HG03039 (cell line): Measurements from ENCODE around the gene ILKAP.

Experiments used
- ATAC-seq: cut with Tn5 transposase; IDR thresholded peaks from one replicate; pipeline ENCODE4 v1.9.1; 2021; ENCODE audit warnings: mild to moderate bottlenecking, moderate library complexity; ENCODE audit not compliant: unreplicated experiment

Gene ILKAP

DNA sequence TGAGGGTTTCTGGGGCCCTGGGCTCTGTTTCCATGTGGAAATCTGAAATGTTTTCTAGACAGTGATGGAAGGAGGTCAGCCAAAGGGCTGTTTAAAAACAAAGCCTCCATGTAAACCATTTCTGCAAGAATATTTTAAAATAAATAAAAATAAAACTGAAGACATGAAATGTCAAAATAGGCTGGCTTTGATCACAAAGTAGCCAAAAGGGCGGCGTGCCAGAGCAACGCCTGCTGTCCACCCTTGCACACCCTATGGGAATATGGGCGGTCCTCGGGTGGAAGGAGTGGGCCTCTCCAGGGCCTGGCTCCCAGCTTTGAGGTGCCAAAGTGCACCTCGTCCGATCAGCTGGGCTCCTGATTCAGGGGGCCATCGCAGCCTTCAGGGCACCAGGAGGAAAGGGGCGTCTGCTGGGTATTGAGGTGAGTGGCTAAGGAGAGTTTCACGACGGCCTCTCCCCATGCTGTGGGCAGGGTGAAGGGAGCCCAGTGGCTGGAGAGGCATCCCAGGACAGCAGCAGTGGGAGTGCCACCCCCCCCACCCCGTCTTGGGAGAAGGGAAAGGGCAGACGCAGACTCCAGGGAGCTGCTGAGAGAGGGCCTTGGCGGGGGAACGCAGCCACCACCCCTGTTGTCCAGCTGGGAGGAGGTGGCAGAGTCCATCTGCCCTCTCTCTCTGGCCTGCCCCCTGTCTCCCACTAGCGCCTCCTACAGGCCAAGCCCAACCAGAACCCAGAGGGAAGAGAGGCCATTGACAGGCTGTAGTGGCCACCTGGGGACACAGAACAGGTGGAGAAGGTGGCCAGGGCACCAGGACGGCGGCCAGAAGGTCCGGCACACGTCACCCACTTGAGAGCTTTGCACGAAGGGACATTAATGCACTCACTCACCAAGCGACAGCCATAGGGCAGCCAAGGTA lies 50.5 kb downstream of the ILKAP start:
- ATAC-seq, result no peak

DNA sequence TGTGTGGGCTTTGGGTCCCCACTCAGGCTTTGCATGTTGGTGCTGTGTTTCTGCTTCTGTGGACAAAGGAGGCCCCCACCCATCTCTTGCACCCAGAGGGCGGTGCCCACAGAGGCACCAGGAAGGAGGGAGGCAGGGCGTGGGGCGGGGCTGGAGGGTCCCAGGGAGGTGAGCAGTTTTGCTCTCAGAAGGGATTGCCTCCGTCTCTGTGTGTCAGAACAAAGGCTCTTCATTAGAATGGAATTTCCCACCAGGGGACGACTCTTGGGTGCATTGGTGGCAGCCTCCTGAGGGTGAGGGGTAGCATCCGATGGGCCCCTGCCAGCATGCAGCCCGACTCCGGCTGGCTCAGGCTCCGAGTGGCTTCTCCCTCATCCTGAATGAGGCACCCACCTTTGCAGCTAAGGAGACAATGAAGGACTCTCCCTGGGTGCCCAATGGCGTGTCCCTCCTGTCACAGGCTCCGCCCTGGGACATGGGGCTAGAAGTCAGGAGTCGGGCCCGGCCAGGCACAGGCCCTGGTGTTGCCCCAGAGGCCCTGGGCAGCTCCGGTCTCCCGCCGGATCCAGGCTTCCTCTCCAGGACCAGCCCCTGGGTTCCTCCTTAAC lies 51.8 kb downstream of the ILKAP start:
- no peak for ATAC-seq

DNA sequence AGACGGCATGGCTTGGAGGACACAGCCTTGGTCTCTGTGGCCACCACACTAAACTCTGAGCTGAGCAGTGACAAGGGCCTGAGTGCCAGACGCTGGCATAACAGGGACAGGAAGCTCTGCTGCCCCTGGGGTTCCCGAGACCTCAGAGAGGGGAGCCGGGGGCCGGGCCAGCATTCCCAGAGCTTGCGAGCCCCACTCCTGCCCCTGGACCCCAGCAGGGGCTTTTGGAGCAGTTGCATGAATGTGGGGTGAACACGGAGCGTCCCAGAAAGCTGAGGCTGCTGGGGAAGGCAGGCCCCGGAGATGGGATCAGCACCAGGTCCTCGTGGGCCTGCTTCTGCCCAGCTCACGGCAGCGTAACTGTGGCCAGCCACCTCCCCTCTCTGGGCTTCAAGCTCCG lies 52.3 kb downstream of the ILKAP start:
- ATAC-seq, result no peak

DNA sequence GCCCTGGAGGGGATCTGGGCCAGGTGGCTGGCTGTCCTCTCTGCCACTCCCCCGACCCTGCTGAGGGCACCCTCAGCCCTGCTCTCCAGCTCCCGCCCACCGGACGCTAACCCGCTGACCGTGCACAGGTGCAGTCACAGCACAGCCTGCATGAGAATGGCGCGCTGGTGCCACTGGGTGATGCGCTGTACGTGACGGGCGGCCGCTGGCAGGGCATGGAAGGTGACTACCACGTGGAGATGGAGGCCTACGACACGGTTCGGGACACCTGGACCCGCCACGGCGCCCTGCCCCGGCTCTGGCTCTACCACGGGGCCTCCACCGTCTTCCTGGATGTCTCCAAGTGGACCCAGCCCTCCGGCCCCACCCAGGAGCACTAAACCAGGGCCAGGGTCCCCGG lies 52.8 kb downstream of the ILKAP start:
- ATAC-seq, result no peak

DNA sequence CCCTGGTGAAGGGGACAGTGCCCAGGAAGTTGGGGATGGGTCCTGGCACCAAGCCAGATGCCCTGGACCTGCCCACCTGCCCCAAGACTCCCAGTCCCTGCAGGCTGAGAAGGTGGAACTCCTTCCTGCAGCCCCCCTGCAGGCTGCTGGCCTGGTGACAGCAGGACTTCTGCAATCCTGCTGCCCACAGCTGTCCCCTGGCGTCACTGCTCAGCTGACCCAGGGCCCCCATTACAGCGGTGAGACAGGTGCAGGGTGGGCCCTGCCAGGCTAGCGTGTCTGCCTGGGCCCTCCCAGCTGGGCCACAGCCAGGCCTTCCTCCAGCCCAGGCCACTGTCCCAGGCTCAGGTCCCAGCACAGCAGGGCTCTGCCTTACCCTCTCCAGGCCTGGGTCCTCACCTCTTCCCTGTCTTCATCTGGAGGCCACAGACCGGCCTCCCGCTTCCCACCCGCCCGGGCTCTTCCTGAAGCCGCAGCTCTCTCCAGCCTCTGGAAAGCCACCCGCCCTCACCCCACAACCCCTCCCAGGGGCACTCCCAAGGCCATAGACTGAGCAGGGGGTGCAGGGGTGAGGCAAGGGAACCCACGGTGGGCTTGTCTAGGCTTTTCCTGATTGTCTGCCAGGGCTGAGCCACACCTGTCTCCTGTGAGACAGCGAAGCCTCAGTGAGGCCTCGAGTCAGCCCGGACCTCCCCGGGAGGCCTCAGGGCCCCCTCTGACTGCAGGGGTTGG lies 53.5 kb downstream of the ILKAP start:
- no peak for ATAC-seq

DNA sequence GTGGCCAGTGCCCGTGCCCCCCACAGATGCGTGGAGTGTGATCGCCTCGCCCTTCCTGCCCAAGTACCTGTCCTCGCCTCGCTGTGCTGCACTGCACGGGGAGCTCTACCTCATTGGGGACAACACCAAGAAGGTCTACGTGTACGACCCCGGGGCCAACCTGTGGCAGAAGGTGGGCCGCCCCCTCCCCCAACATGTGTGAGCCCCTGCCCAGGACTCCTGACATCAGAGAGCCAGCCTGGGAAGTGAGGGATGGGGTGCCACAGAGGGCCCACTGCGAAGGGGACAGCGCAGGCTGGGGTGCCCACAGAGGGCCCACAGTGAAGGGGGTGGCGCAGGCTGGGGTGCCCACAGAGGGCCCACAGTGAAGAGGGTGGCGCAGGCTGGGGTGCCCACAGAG lies 54.5 kb downstream of the ILKAP start:
- ATAC-seq, result no peak

DNA sequence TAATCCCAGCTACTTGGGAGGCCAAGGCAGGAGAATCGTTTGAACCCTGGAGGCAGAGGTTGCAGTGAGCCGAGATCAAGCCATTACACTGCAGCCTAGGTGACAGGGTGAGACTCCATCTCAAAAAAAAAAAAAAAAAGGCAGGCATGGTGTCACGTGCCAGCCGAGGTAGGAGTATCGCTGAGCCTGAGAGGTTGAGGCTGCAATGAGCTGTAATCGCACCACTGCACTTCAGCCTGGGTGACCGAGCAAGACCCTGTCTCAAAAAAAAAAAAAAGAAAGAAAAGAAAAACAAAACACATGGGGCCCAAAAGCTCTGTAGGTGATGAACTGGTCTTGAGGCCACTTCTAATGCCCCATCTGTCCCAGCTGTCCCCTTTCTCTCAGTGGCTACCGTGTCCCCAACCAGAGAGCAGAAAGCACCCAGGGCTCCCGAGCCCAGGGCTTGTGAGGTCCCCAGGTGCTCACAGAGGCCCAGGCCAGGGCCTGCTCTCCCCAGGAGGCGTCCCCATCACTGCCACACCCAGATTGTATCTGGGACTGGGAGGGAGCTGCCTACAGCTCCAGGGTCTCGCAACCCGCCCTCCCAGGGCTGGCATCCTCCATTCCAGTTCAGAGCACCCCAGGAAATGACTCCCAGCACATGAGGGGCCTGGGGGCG lies 56.5 kb downstream of the ILKAP start:
- no peak for ATAC-seq

DNA sequence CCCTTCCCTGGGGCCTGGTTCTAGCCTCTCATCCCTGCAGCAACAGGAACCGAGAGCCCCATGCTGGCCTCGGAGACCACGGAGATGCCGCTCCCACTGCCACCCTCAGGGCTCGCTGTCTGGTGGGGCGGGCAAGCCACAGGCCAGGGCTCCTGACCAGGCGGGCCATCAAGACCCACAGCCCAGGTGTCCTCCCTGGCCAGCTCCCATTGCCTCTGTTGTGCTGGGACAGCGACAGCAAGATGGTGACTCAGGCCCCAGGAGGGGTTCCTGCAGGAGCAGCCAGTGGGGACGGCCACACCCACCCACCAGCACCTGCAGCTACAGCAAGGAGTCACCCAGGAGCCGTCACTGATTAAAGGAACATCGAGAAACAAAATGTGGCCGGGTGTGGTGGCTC lies 57.6 kb downstream of the ILKAP start:
- no peak for ATAC-seq

- no peak for ATAC-seq
Measured at GRCh38 chr2:238145046-238145445, 58.4 kb downstream of the ILKAP start.

DNA sequence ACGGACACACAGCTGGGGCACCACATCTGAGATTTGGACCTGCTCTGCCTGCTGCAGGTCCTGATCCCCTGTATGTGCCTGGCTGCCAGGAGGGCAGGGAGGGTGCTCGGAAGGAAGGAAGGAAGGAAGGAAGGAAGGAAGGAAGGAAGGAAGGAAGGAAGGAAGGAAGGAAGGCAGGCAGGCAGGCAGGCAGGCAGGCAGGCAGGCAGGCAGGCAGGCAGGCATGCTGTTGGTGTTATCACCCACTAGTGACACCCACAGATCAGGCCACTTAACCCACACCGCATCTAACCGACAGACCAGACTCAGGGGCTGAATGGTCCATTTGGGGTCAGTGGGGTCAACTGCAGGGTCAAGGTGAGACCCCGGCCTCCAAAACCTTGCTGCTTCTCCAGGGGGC lies 59.2 kb downstream of the ILKAP start:
- no peak for ATAC-seq

DNA sequence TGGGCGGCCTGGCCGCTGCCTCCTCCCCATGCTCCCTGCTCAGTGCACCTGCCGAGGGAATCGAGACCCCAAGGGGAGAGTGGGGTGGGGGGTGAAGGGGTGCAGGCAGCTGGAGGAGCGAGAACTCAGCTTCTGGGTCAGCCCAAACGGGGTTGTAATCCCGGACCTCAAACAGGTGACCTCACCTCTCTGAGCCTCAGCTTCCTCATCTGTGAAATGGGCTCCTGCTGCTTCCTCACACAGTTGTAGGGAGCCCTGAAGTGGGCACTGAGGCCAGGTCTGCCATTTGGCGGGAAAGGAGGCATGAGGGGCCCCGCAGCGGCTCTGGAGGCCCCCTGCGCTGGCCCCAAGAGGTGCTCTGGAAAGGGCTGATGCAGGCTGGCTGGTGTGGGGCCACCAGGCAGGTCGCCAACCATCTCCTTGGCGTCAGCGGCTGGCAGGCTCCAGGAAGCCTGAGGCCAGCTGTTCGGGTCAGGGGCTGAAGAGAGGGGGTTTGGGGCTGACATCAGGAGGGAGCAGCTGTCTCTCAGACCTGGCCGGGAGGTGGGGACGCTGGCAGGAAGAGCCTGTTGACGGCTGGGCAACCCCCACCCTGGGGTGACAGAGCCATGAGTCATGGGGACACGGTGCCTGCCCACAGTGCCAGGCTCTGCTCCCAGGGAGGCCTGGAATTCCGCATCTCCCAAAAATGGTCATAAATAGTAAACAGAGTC lies 60.1 kb downstream of the ILKAP start:
- ATAC-seq, result no peak

DNA sequence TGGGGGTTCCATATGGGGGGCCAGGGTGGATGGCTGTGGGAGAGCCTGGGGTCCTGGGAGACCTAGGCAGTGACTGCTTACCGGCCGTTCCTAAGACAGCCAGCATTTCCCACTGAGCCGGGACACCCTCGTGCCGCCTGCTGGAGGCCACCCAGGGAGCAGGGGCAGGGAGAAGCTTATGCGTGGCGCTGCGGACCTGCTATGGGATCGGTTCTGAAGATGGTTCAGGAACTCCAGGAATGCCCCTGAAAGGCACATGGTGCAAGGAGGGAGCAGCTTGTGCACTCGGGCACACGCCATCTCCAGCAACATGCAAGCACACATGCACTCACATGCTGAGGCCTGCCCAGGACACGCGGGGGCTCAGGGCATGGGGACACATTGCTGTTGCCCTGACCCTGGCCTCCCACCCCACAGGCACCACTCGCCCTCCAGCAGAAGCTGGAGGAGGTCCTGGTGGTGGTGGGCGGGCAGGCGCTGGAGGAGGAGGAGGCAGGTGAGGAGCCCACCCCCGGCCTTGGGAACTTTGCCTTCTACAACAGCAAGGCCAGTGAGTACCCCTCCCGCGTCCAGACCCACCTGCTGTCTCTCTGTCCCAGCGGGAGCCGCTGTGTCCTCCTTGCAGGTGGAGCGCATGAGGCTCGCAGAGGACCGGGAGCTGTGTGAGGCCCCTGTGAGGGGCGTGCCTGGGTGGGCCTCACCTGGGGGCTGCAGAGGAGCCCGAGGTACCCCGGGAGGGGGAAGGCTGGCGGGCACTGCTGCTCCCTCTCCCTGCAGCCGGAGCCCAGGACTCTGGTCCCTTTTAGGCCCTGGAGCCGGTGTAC lies 60.9 kb downstream of the ILKAP start:
- no peak for ATAC-seq

- ATAC-seq, result no peak
Measured at GRCh38 chr2:238141541-238142318, 61.8 kb downstream of the ILKAP start.

GRCh38 chr2:238140721-238141540 lies 62.6 kb downstream of the ILKAP start:
- ATAC-seq, result no peak

GRCh38 chr2:238140040-238140439 lies 63.5 kb downstream of the ILKAP start:
- no peak for ATAC-seq

GRCh38 chr2:238139196-238140039 lies 64.1 kb downstream of the ILKAP start:
- no peak for ATAC-seq
